ENCODE results near the gene CRTC2. TPM values are rescaled to one million over a fixed set of nuclear protein-coding genes. Genes with fewer than 3 reads are reported as not detected.

Gene CRTC2, protein sequence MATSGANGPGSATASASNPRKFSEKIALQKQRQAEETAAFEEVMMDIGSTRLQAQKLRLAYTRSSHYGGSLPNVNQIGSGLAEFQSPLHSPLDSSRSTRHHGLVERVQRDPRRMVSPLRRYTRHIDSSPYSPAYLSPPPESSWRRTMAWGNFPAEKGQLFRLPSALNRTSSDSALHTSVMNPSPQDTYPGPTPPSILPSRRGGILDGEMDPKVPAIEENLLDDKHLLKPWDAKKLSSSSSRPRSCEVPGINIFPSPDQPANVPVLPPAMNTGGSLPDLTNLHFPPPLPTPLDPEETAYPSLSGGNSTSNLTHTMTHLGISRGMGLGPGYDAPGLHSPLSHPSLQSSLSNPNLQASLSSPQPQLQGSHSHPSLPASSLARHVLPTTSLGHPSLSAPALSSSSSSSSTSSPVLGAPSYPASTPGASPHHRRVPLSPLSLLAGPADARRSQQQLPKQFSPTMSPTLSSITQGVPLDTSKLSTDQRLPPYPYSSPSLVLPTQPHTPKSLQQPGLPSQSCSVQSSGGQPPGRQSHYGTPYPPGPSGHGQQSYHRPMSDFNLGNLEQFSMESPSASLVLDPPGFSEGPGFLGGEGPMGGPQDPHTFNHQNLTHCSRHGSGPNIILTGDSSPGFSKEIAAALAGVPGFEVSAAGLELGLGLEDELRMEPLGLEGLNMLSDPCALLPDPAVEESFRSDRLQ
- 1 to 10 TPM; 7.9 to 9.0 TPM for total RNA-seq

DNA sequence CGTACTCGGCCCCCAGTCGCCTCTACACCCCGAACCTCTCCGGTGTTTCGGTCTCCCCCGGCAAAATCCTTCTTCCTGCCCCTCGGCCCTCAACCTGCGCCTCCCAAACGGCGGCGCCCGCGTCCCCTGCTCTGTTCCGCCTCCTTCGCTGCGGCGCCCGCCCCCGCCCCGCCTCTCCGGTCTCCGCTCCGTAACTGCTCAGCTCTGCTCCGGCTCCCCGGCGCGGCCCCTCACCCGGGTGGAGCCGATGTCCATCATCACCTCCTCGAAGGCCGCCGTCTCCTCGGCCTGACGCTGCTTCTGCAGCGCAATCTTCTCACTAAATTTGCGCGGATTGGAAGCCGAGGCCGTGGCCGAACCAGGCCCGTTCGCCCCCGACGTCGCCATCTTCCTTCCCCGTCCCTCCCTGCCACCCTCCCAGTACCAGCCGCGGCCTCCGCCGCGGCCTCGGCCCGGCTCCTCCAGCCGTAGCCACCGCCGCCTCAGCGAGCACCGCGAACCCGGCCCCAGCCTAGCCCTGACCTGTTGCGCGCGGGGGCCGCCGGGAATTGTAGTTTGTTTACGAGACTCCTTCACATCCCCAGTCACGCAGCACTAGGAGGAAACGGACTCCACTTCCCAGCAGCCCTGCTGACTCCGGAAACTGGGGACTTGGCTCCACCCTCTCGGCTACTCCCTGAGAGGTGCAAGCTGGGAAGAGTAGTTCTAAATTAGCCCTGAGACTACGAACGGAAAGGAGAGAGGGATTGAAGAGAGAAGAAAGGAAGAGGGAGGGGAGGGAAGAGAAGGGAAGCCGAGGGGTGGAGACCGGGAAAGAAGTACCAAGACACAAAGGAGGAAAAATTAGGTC, at the start of gene CRTC2:
TSS of gene CRTC2 (minus strand) at position 502 of the 850 bp plus-strand sequence. CDS start at position 387, 115 bp downstream.

DNA sequence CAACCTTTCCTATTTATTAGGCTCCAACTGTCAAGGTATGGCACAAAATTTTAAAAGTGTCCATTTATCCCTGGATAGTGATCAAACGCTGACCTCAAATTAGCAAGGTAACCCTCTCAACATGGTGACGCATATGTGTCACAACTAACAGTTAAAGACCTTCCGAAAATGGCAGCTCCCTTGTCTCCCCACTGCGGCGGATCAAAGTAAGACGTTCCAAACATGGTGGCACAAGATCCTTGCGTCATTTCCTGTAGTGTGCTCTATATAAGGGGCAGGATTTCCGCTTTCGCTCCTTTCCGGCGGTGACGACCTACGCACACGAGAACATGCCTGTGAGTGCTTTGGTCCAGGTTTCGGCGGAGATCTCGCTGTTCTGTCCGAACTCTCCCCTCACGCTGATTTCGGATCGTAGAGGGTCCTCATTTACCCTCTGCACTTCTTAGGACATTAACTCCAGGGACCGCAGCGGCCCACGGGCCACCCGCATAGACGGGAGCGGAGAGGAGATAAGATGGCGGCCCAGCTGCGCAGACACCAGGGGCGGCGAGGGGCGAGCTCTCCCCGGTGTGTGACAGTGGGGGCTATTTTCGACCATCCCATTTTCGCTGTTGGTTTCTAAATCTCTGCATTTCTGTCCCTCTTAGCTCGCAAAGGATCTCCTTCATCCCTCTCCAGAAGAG, 32.2 kb upstream of the CRTC2 start, which contains the start of gene RPS27:
TSS of gene RPS27 (plus strand) at position 295 of the 683 bp plus-strand sequence. CDS start at position 330, 35 bp downstream.

DNA sequence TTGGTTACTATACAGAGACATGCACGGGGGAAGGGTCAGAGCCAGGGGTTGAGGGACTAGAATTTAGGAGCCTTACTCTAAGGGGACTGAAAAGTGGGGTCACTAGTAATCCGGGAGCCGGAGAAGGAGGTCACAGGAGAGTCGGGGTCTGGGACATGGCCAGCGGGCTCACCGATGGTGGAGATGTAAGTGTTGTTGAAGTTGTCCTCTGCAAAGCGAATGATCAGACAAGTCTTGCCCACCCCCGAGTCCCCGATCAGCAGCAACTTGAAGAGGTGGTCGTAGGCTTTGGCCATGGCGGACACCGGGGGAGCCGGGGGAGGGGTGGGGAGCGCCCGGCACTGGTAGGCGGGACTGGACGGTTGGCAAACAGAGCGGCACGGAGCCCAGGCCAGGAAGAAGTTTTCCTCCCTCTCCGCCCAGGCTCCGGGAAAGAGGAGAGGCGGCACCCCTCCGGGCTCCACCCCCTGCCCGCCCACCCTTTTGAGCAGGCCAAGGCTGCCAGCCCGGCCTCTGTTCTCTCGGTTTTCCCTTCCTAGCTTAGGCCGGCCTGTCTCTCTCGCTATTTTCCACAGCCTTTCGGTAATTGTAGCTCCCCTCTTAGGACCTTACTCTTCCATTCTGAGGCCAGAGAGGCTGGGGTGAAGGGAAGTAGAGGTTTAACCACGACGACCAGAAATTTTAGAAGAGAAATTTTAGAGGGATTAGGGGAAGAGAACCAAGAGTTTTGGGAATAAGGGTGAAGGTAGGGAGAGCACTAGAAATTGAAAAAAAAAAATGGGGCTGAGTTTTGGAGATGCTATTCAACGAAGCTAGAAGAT, 27.7 kb upstream of the CRTC2 start, which contains the start of gene RAB13:
TSS of gene RAB13 (minus strand) at position 399 of the 821 bp plus-strand sequence. CDS start at position 296, 103 bp downstream.

DNA sequence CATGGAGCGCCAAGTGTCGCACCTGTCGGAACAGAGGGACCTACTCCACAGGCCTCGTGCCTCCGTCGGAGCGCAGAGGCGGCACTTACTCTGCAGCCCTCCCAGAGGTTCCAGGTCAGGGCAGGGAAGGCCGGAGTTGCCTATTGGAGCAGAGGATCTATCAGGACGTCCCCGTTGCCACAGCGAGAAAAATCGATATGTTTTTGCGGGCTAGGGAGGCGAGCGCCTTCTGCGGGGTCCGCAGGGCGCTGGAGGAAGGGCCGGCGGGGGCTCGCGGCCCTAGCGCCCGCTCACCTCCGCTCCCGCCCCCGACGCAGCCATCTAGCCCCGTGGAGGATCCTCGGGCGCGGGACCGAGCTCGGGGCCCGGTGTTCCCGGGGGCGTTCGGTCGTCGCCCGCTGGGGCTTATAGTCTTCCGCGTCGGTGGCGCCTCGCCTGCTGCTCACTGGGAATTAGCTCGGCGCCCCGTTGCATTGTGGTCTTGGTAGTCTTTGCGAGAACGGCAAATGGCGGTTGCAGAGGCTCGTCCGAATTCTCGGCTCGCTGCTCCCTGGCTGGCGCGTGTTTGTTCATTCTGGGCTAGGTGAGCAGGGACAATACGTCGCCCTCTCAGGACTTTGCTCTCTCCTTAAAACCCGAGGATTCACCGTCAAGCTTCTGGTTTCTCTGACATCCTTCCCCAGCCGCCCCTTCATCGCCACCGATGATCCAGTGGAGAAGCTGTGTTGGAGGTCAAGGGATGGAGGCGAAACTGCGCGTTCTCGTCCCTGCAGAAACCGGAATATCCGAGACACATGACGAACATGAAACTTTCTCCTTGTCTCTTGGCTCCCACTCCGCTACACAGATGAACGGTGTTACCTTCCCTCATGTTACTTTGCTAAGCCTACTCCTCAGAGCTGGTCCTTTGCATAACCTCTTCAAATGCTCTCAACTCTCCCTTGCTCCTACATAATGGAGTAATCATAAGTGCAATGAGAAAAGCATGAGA, 19.1 kb upstream of the CRTC2 start, which contains the start of gene JTB:
TSS of gene JTB (minus strand) at position 425 of the 991 bp plus-strand sequence. CDS start at position 3, 422 bp downstream.

DNA sequence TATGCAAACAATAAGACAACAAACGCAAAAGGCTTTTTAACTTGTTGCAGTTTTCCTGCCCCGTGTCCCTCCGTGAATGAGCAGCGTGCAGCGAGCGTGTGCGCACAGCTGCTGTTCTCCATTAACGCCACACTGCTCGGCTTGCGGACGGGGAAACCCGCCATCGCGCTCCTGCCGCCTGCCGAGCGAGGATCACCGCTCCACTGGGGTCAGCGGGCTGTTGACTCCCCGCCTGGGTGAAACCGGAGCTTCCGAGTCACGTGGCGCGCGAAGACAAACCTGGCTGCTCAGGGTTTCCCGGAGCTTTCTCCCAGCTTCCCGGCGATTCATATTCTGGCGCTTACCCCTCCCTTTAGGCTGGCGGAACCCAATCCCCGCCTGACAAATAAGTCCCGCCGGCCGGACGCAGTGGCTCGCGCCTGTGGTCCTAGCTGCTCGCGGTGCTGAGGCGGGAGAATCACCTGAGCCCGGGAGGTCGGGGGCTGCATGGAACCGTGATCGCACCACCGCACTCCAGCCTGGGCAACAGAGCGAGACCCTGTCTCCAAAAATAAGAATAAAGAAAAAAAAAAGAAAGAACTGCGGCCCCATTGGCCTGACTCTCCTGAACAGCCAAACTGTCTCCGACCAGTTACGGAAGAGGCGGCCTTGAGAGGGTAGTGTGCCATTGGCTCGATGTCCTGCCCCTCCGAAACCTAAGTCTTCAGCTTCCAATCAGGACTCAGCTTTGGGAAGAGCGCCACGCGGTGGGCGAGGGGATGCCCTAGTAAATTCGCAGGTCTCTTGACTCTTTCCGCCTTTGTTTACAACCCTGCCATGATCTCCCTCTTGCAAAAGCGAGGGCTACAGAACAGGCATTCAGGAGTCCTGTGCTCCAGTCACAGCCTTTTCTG, 8.9 kb upstream of the CRTC2 start, which contains the start of gene CREB3L4:
TSS of gene CREB3L4 (plus strand) at position 796 of the 893 bp plus-strand sequence. CDS start 624 bp downstream, outside the sequence.

DNA sequence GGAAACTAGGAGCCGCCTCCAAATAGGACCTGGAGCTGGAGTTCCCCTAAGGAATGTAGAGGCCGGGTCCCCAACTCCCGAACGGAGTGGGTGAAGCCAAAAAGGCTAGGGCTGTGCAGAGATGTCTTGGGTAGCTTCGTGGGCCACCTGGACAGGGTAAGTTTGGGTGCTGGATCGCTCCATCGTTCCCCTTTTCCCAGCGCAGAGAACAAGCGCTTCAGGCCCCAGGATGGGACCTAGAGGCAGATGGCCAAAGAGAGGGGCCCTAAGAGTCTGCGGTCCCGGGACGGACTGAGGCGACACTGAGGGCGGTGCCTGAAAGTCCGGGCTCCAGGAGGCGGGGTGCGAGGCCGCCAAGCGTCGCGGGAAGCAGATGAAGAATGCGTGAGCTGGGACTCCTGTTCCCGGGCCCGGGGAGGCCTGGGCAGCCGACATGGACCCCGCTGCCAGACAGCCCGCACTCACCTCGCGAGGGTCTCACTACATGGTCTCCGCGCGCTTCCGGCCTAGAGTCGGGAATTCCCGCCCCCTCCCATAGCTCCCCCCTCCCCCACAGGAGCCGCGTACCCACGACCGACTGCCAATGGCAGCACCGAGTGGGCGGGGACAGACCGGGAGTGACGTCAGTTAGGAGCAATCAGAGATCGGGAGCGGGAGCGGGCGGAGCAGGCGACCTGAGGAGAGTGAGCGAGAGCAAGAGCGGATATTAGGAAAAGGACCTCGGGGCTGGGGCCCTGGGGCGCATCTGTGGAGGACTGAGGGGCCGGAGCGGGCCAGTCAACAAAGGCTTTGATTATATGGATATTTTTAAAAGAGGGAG, 4.8 kb upstream of the CRTC2 start, which contains the start of gene SLC39A1:
TSS of gene SLC39A1 (minus strand) at position 508 of the 820 bp plus-strand sequence. CDS start 822 bp downstream, outside the sequence.

DNA sequence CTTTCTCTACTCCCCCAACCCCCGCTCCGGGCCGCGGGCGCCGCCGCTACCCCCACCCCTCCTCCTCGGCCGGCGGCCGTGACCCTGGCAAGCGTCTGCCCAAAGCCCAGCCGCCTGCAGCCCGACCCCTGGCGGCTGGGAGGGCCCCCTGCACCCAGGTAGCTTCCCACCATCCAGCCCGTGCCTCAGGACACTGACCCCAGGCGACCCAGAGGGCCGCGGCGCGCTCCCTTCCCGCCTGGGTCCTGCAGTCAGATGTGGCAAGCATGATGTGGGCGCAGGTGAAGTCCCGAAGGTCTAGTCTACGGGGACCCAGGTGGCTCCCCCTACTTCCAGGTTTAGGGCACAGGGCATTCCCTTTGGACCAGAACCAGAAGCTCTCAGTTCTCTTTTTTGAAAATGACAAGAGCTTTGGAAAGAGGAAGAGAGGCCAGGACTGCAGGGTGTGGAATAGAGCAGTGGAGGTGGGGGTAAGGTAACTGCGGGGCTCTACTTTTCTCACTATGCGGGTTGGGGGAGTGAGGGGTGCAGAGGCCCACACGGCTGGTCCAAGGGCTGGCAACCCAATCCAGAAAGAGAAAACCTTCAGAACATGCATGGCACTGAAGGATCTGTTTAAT, 11.7 kb downstream of the CRTC2 start, which contains the start of gene DENND4B:
TSS of gene DENND4B (minus strand) at position 97 of the 620 bp plus-strand sequence. CDS start 2,344 bp downstream, outside the sequence.

DNA sequence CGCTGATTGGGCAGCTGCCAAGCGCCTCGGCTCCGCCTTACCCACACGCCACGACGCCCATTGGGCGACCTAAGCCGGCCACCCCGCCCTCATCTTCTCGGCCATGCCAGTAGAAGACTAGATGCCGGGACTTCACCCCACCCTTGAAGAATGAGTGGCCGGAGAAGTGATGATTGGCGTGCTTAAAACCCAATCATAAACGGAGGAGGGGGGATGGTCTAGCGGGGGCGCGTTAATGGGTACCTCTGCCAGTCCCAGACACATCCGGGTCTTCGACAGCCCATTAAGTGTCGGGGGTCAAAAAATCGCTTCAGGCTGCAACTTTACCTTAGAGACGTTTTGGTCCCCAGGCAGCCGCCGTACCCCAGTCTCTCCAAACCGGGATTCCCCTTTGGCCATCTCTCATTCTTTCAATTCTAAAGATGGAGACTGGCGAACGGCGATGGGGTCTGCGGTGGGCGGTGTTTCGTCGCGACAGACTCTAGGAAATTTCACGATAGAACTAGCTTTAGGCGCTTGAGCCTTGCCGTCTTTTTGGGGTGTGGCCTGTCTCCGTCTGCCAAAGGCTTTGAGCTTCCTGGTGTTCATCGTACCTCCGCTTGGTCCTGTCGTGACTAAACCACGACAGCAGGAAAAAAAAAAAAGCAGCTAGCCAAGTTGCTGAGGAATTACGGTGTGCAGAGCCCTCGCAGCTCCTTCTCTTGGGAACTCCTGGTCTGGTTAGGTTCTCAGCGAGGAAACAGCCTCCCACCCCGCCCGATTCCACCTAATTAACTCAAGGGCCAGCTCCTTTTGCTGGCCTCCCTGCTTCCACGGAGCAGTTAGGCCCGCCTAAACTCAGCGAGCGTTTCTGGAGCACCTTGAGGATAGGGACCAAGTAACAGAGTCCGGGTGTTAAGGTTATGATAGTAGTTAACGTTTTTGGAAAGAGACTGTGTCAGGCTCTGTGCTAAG, 35.2 kb downstream of the CRTC2 start, which contains the start of gene GATAD2B:
TSS of gene GATAD2B (minus strand) at position 1 of the 954 bp plus-strand sequence. CDS start 94,625 bp downstream, outside the sequence.

Small RNAs within 50 kb of the gene (small RNA-seq; reads per million reads assigned to genes)
- gene MIR6737, result 0 to 0.06 reads per million in 2 donors

Other genes starting within 250 kb of the CRTC2 start
- 10 to 100 TPM; 41.0 to 44.0 TPM for gene INTS3, start 230.6 kb downstream of the CRTC2 start, total RNA-seq
- 10 to 100 TPM; 27.2 to 59.3 TPM for gene SLC27A3, start 183.2 kb downstream of the CRTC2 start, total RNA-seq
- 10 to 100 TPM; 12.7 TPM for gene GATAD2B, start 35.6 kb downstream of the CRTC2 start, total RNA-seq
- gene DENND4B, start 11.9 kb downstream of the CRTC2 start, total RNA-seq, result 10 to 100 TPM; 24.6 to 29.9 TPM
- gene SLC39A1, start 4.9 kb upstream of the CRTC2 start, total RNA-seq, result 100 to 1,000 TPM in 1 of 2 donors, 10 to 100 TPM in 1; 83.6 to 107 TPM
- gene CREB3L4, start 9.3 kb upstream of the CRTC2 start, total RNA-seq, result 1 to 10 TPM; 4.5 to 7.0 TPM
- 100 to 1,000 TPM in 1 of 2 donors, 10 to 100 TPM in 1; 91.9 to 126 TPM for gene JTB, start 19.1 kb upstream of the CRTC2 start, total RNA-seq
- 10 to 100 TPM; 42.3 to 42.7 TPM for gene RAB13, start 27.7 kb upstream of the CRTC2 start, total RNA-seq
- 1,000 to 10,000 TPM in 1 of 2 donors, 100 to 1,000 TPM in 1; 738 to 1,166 TPM for gene RPS27, start 32.1 kb upstream of the CRTC2 start, total RNA-seq
- gene NUP210L, start 196.5 kb upstream of the CRTC2 start, total RNA-seq, result under 1 TPM; under 0.01 TPM
- 100 to 1,000 TPM; 413 to 623 TPM for gene TPM3, start 233.5 kb upstream of the CRTC2 start, total RNA-seq
- not detected for gene CFAP141, start 247.7 kb upstream of the CRTC2 start, total RNA-seq

All from melanocyte of skin (primary cell).